Posterior cingulate gyrus (tissue), 11 donors: ENCODE results near the gene MAMDC4.
"Not testable (repeated sequence)": the region's sequence is repeated elsewhere in the genome, so short reads cannot be mapped to it uniquely, and the experiment has no call there.

Experiments used
- DNase-seq, 10 donors: peaks; one replicate each; pipeline versions ENCODE4 v3.0.0 to v3.0.0-alpha.2; 2020 to 2021; ENCODE audit warnings: mixed read lengths in 3 of 10
- intact Hi-C: fragments of 100-400 bp; cut with DNase I; formaldehyde crosslinking; loops from one replicate; pipeline ENCODE4 v1.15.1; 2023

MAMDC4 gene

GRCh38 chr9:136876476-136876875 is 24.3 kb downstream of the MAMDC4 start:
- DNase-seq = no peak
- intact Hi-C loops = no loop called here

GRCh38 chr9:136880651-136881050 is 28.5 kb downstream of the MAMDC4 start:
- DNase-seq = no peak
- intact Hi-C loops = no loop called here

- DNase-seq = no peak
- intact Hi-C loops = no loop called here
These were observed 29.6 kb downstream of the MAMDC4 start for GRCh38 chr9:136881691-136882108.

- intact Hi-C loops = no loop called here
- DNase-seq = no peak
These were observed 30.2 kb downstream of the MAMDC4 start for GRCh38 chr9:136882109-136882946.

- intact Hi-C loops, DNase-seq: not testable (repeated sequence)
These were observed 30.8 kb downstream of the MAMDC4 start for GRCh38 chr9:136882947-136883283.

- DNase-seq, intact Hi-C loops: not testable (repeated sequence)
These were observed 31.5 kb downstream of the MAMDC4 start for GRCh38 chr9:136883670-136884069.

DNA sequence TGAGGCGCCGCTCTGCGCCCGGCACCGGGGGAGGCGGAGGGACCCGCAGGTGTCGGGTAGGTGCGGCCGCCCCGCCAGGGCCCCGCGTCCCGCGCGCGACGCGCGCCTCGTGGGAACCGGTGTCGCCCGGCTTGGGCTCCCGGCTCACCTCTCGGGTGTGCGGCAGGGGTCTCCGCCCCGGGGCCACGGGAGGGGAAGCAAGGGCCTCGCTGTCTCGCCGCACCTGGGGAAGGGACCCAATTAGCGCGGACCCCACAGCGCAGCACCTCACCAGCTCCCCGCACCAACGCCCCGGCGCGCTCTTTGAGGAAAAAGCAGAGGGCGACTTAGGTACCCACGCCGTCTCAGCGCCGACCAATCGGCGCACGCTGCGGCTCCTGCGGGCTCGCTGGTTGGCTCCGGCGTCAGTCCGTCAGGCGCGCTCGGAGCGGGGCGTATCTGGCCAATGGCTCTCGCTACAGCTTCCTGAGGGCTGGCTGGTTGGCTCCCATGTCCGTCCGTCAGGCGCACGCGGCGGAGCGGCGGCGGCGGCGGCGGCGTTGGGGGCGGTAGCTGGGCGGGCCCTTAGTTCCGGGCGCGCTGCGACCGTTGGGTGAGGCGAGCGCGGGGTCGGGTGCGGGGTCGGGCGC is 33.9 kb downstream of the MAMDC4 start, which contains the start of gene TRAF2:
Gene TRAF2, plus strand, starts transcription at position 567 of the 629 bp plus-strand sequence. CDS start 12,225 bp downstream, outside the sequence.
- DNase-seq = peak; percentile 97 to 100 (median 98)
- intact Hi-C loops = no loop called here

GRCh38 chr9:136886610-136887597 is 34.8 kb downstream of the MAMDC4 start:
- DNase-seq = no peak
- intact Hi-C loops = no loop called here

DNA sequence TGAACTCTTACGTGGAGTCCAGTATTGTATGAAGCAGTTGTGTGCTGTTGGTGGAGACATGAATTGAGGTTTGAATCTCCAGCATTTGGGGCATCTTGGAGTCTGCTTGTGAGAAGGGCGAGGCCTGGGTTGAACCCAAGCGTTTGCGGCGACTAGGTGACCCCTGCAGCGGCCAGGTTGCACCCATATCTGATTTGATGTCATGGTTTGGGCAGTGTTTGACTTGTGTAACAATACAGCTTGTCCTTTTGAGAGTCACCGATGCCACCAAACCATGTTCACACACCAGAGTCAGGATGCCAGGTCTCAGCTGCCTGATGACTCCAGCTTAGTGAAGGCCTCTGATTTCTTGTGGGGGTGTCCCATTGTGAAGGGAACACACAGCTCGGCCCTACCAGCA is 36.3 kb downstream of the MAMDC4 start:
- DNase-seq = no peak
- intact Hi-C loops = no loop called here

- intact Hi-C loops = no loop called here
- DNase-seq = no peak
These were observed 37.7 kb downstream of the MAMDC4 start for GRCh38 chr9:136889858-136890257.

GRCh38 chr9:136890661-136891060 is 38.5 kb downstream of the MAMDC4 start:
- DNase-seq = no peak
- intact Hi-C loops = no loop called here

GRCh38 chr9:136896027-136896426 is 43.9 kb downstream of the MAMDC4 start:
- intact Hi-C loops = no loop called here
- no peak for DNase-seq

- intact Hi-C loops = no loop called here
- DNase-seq = no peak
These were observed 46.4 kb downstream of the MAMDC4 start for GRCh38 chr9:136898483-136899100.

DNA sequence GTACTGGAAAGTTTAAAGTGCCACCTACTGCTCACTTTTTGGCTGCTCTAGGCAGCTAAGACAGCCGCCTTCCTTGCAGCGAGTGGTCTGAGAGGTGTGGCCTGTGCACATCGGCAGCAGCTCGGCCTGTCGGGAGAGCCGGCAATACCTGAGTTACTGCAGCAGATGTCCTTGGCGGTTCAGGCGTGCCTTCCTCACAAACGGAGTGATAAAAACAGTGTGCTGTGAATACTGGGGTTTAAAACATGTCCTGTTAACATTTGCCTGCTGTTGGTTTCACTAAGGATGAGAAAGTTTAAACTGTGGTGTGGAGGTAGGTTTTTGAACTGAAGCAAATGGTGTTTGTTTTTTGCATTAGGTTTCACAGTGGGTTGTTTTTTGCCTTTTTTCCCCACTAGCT is 47.0 kb downstream of the MAMDC4 start:
- intact Hi-C loops = no loop called here
- no peak for DNase-seq

GRCh38 chr9:136900556-136900955 is 48.4 kb downstream of the MAMDC4 start:
- intact Hi-C loops = no loop called here

GRCh38 chr9:136900988-136901515 is 48.9 kb downstream of the MAMDC4 start:
- no peak for DNase-seq
- intact Hi-C loops = no loop called here

More at GRCh38 chr9:136900556-136900955, 48.4 kb downstream of the MAMDC4 start:
- no peak for DNase-seq

GRCh38 chr9:136901516-136902258 is 49.5 kb downstream of the MAMDC4 start:
- no peak for DNase-seq
- intact Hi-C loops = no loop called here

- intact Hi-C loops = no loop called here
- DNase-seq = no peak
These were observed 50.2 kb downstream of the MAMDC4 start for GRCh38 chr9:136902259-136902821.

GRCh38 chr9:136903041-136903554 is 51.0 kb downstream of the MAMDC4 start:
- intact Hi-C loops = no loop called here
- DNase-seq = no peak
